RWPE1 (cell line): ENCODE measurements around the gene NPRL2.
A peak's percentile ranks its signal among the peaks of the same experiment; 100 is the strongest.

Experiments used
- CTCF ChIA-PET: fragments of 350-600 bp; sonication (Branson Sonifier 250); formaldehyde crosslinking; extraction: SDS; loops from one replicate; lab custom pipeline; 2021; lab: Yijun Ruan, JAX
- POLR2A ChIA-PET: fragments of 400-600 bp; formaldehyde crosslinking; extraction: SDS; loops from one replicate; lab custom pipeline; 2020; ENCODE audit warnings: antibody characterized with exemption; ENCODE audit not compliant: low non-redundant PET; lab: Yijun Ruan, JAX
- DNase-seq: peaks from one replicate; pipeline ENCODE4 v3.0.0; 2012; ENCODE audit warnings: low spot score
- H3K27ac ChIP-seq: fragments of 450-650 bp; 2 replicates; pipeline ENCODE4 v1.5.1; 2017
- TF ChIP-seq, protein P1 (sequence below): fragments of 450-650 bp; conservative IDR thresholded peaks from 2 replicates; pipeline ENCODE4 v1.5.1; 2017; ENCODE audit warnings: low read depth, mild to moderate bottlenecking

NPRL2 gene

DNA sequence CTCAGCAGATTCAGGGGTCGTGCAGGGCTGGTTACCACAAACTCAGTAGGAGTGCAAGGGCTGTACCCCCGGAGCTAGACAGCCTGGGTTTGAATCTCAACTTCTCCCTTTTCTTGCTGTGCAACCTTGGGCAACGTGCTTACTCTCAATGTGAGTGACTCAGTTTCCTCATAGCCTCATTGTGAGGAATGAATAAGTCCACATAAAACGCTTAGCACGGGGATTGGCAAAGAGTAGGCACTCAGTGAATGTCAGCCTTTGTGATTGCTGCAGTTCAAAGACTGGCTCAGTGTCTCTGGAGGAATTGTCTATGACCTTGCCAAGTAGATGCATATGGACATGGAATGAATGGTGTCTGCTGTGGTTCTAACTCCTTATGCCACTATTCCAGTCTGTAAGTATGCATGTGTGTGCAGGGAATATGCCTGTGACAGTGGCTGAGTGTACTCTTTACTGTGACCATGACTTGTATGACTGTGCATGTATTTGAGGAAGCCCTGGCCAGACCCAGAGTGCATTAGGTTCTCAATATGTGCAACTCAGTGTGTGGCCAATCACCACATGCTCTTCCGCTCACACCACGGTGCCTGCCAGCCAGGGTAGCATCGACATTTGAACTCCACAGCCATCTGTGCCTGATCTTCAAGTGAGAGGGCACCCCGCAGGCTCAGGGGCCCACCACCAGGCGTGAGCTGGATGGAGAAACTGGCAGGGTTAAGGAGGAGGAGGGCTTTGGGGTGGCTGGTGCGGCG lies 50.5 kb downstream of the NPRL2 start:
- POLR2A ChIA-PET, result interaction anchor here (0.6 to 1.5 kb wide), 3 partner anchors 15 to 24 kb away, joined by 3 to 5 read pairs (median 3); no protein-coding TSS in a partner anchor
- peak overlapping the region; percentile 93 for H3K27ac ChIP-seq
- TF ChIP-seq, protein P1, sequence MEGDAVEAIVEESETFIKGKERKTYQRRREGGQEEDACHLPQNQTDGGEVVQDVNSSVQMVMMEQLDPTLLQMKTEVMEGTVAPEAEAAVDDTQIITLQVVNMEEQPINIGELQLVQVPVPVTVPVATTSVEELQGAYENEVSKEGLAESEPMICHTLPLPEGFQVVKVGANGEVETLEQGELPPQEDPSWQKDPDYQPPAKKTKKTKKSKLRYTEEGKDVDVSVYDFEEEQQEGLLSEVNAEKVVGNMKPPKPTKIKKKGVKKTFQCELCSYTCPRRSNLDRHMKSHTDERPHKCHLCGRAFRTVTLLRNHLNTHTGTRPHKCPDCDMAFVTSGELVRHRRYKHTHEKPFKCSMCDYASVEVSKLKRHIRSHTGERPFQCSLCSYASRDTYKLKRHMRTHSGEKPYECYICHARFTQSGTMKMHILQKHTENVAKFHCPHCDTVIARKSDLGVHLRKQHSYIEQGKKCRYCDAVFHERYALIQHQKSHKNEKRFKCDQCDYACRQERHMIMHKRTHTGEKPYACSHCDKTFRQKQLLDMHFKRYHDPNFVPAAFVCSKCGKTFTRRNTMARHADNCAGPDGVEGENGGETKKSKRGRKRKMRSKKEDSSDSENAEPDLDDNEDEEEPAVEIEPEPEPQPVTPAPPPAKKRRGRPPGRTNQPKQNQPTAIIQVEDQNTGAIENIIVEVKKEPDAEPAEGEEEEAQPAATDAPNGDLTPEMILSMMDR, result no peak
- CTCF ChIA-PET, result interaction anchor here (0.6 to 0.7 kb wide), 2 partner anchors 21 to 40 kb away, joined by 3 to 4 read pairs; partner anchors contain the start of gene RASSF1
- no peak for DNase-seq

DNA sequence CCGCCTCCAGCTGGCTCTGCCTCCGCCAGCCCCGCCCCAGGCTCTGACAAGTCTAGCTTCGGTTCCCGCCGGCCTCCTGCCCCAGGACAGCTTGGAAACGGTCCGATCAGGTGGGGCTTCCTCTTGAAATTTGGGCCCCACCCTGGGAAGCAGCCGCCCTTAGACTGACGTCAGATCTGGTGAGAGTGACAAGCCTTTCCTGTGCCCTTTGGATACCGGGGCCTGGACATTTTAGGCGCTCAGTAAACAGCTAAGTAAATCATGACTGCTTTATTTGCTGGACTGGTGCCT lies 51.0 kb downstream of the NPRL2 start:
- CTCF ChIA-PET, result interaction anchor here (0.6 to 0.7 kb wide), 2 partner anchors 22 to 41 kb away, joined by 3 to 4 read pairs; partner anchors contain the start of gene RASSF1
- no peak for DNase-seq
- POLR2A ChIA-PET, result interaction anchor here (0.6 to 1.5 kb wide), 3 partner anchors 16 to 24 kb away, joined by 3 to 5 read pairs (median 3); no protein-coding TSS in a partner anchor
- peak overlapping the region; percentile 93 for H3K27ac ChIP-seq
- TF ChIP-seq, protein P1, result no peak

DNA sequence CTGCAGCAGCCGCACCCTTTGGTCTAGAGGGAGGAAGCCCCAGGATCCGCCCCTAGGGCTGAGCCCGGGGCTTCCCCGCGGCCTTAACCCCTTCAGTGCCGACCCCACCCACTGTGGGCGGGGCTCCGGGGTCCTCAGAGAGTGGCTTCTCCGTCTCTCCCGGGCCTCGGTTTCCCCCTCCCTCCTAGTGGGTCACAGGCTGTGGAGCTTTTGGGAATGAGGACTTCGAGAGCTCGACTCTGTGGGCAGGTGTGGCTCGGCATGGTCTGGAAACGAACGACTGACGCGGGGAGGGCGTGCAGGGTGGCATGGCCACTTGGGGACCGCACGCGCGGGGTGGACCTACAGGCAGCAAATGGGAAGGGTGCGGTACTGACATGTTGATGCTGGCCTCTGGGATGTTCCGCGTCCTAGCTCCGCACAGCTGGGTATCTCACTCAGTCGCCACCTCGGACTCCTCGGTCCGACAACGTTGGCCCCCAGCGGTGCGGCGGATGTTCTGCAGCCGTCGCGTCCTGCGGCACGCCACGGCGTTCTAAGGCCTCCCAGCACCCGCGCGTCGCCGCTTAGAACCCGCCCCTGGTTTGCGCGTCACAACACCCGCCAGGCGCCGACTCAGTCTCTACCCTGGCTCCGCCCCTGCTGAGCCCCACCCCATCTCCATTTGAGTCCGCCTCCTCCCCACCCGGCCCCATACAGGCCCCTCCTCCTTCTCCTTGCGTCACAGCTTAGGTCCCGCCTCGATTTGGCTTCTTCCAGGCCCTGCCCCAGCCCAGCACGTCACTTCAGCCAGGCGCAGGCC lies 51.5 kb downstream of the NPRL2 start, which contains the start of the genes HYAL3 and NAA80:
TSS of gene HYAL3 (minus strand) at position 570 of the 802 bp plus-strand sequence. CDS start 3,803 bp downstream, outside the sequence.
TSS of gene NAA80 (minus strand) at position 570 of the 802 bp plus-strand sequence. CDS start 1,942 bp downstream, outside the sequence.
- ChIA-PET CTCF (interaction anchor here (0.6 to 0.7 kb wide), 4 partner anchors 22 to 132 kb away, joined by 3 to 6 read pairs (median 4); partner anchors contain the start of gene RASSF1), POLR2A (interaction anchor here (0.6 to 1.5 kb wide), 3 partner anchors 16 to 25 kb away, joined by 3 to 5 read pairs (median 3); no protein-coding TSS in a partner anchor)
- H3K27ac ChIP-seq, result peak within 1 kb of the TSS; percentile 93
- DNase-seq, result peak; percentile 98
- TF ChIP-seq, protein P1, result peak; percentile 41

DNA sequence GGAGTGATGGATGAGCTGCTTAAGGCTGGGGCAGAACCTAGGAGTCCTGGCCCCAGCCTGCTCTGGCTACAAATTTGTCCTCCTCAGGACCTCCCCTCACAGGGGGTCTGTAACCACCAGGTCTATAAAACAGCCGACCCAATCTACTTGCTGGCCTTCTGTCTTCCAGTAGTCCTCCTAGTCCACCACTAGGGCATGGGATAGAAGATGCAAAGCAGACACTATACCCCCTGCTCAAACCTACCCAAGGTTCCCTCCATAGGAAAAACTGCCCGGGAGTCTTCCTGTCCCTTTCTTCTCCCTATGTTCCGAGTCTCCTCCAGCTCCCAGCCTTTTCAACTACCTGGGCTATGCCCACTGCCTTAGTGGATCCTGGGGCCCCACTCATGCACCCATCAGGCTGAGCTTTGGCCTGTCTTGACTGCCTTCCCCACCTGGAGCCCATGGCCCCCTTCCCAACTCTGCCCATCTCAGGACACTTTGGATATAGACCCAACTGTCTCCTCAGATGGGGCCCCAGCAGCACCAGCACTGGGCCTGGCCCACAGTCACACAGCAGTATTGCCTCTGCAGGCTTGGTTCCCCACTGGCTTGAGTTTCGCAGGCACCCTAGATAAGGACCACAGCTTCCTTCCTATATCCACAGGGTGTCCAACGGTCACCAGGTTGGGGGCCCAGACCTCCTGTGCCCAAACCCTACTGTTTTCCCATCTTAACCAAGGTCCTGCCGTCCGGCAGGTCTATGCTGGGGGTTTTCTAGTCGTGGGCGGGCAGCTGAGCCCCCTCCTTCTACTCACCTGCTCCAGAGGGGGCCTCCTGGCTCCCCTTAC lies 52.5 kb downstream of the NPRL2 start:
- POLR2A ChIA-PET, result interaction anchor here (0.6 kb wide), 1 partner anchor 8 kb away, joined by 7 read pairs; no protein-coding TSS in a partner anchor
- TF ChIP-seq, protein P1, result no peak
- H3K27ac ChIP-seq, result peak overlapping the region; percentile 93
- DNase-seq, result no peak
- CTCF ChIA-PET, result interaction anchor here (0.6 kb wide), 2 partner anchors 35 to 133 kb away, joined by 4 to 6 read pairs; no protein-coding TSS in a partner anchor

GRCh38 chr3:50297384-50297775 lies 53.2 kb downstream of the NPRL2 start:
- no peak for DNase-seq
- TF ChIP-seq, protein P1, result no peak
- CTCF ChIA-PET, result no interaction called here
- peak overlapping the region; percentile 93 for H3K27ac ChIP-seq
- POLR2A ChIA-PET, result no interaction called here
